H9 (cell line): ENCODE measurements around the gene MAPK4. TPM values are rescaled to one million over a fixed set of nuclear protein-coding genes. Genes with fewer than 3 reads are reported as not detected.

Source experiments
- DNase-seq: peaks from one replicate; pipeline ENCODE4 v3.0.0-alpha.2; 2017
- H2AFZ ChIP-seq: one replicate; pipeline ENCODE4 v1.6.1; 2013; ENCODE audit warnings: mild to moderate bottlenecking, low read length, control low read depth, moderate library complexity
- H2AK5ac ChIP-seq: 2 replicates; pipeline ENCODE4 v1.6.1; 2013; ENCODE audit warnings: low read length, control low read depth, mixed read lengths; ENCODE audit not compliant: insufficient read length
- H2BK120ac ChIP-seq: one replicate; pipeline ENCODE4 v1.6.1; 2013; ENCODE audit warnings: low read depth, mild to moderate bottlenecking, low read length, control low read depth, inconsistent platforms; ENCODE audit not compliant: poor library complexity, severe bottlenecking
- H2BK12ac ChIP-seq: 2 replicates; pipeline ENCODE4 v1.6.1; 2013; ENCODE audit warnings: low read length, control low read depth, mixed read lengths, low read depth; ENCODE audit not compliant: insufficient read length
- H2BK15ac ChIP-seq: 2 replicates; pipeline ENCODE4 v1.6.1; 2013; ENCODE audit warnings: low read depth, low read length, control low read depth
- H2BK20ac ChIP-seq: one replicate; pipeline ENCODE4 v1.6.1; 2013; ENCODE audit warnings: low read depth, mild to moderate bottlenecking, low read length, control low read depth, inconsistent platforms; ENCODE audit not compliant: poor library complexity, severe bottlenecking
- H2BK5ac ChIP-seq: 2 replicates; pipeline ENCODE4 v1.6.1; 2013; ENCODE audit warnings: low read length, control low read depth, mixed read lengths; ENCODE audit not compliant: insufficient read length
- H3K14ac ChIP-seq: 2 replicates; pipeline ENCODE4 v1.6.1; 2013; ENCODE audit warnings: low read length, control low read depth; ENCODE audit not compliant: insufficient read depth
- H3K18ac ChIP-seq: 2 replicates; pipeline ENCODE4 v1.6.1; 2013; ENCODE audit warnings: low read depth, mild to moderate bottlenecking, mixed read lengths, low read length, control low read depth; ENCODE audit not compliant: insufficient read length
- H3K23ac ChIP-seq: 2 replicates; pipeline ENCODE4 v1.6.1; 2013; ENCODE audit warnings: low read length, control low read depth, mixed read lengths, low read depth; ENCODE audit not compliant: insufficient read length
- H3K23me2 ChIP-seq: 2 replicates; pipeline ENCODE4 v1.6.1; 2013; ENCODE audit warnings: low read depth, mild to moderate bottlenecking, mixed read lengths, low read length, control low read depth; ENCODE audit not compliant: insufficient read length, poor library complexity, severe bottlenecking
- H3K27ac ChIP-seq: 2 replicates; pipeline ENCODE4 v1.5.1; 2013; ENCODE audit warnings: low read length, control low read depth, mixed read lengths, low read depth; ENCODE audit not compliant: insufficient read length
- H3K27me3 ChIP-seq: 2 replicates; pipeline ENCODE4 v1.6.1; 2013; ENCODE audit warnings: low read length, control low read depth, inconsistent platforms; ENCODE audit not compliant: insufficient read depth
- H3K4ac ChIP-seq: 2 replicates; pipeline ENCODE4 v1.6.1; 2013; ENCODE audit warnings: low read depth, mild to moderate bottlenecking, control low read depth, inconsistent platforms, low read length, moderate library complexity
- H3K4me1 ChIP-seq: 2 replicates; pipeline ENCODE4 v1.6.1; 2013; ENCODE audit warnings: low read length, control low read depth, inconsistent platforms; ENCODE audit not compliant: insufficient read depth
- H3K4me2 ChIP-seq: 2 replicates; pipeline ENCODE4 v1.6.1; 2013; ENCODE audit warnings: low read length, control low read depth, mixed read lengths; ENCODE audit not compliant: insufficient read length, insufficient read depth
- H3K56ac ChIP-seq: 2 replicates; pipeline ENCODE4 v1.6.1; 2013; ENCODE audit warnings: low read depth, mild to moderate bottlenecking, mixed read lengths, low read length, control low read depth; ENCODE audit not compliant: insufficient read length
- H3K79me1 ChIP-seq: 2 replicates; pipeline ENCODE4 v1.6.1; 2013; ENCODE audit warnings: low read depth, mild to moderate bottlenecking, moderate library complexity, low read length, control low read depth, inconsistent platforms; ENCODE audit not compliant: insufficient read depth, poor library complexity, severe bottlenecking
- H3K79me2 ChIP-seq: 2 replicates; pipeline ENCODE4 v1.6.1; 2013; ENCODE audit warnings: low read length, control low read depth, inconsistent platforms; ENCODE audit not compliant: insufficient read depth
- H3K9ac ChIP-seq: 2 replicates; pipeline ENCODE4 v1.6.1; 2013; ENCODE audit warnings: low read length, control low read depth, mixed read lengths; ENCODE audit not compliant: insufficient read length; ENCODE audit errors: extremely low read depth
- H3K9me3 ChIP-seq: one replicate; pipeline ENCODE4 v1.6.1; 2013; ENCODE audit warnings: low read depth, low read length, inconsistent platforms; ENCODE audit not compliant: control insufficient read depth
- H3T11ph ChIP-seq: one replicate; pipeline ENCODE4 v1.6.1; 2013; ENCODE audit warnings: mild to moderate bottlenecking, low read length, control low read depth, inconsistent platforms
- H4K20me1 ChIP-seq: one replicate; pipeline ENCODE4 v1.6.1; 2013; ENCODE audit not compliant: control insufficient read depth, insufficient read length, insufficient read depth
- H4K5ac ChIP-seq: 2 replicates; pipeline ENCODE4 v1.6.1; 2013; ENCODE audit warnings: low read depth, mild to moderate bottlenecking, mixed read lengths, low read length, control low read depth; ENCODE audit not compliant: insufficient read length
- H4K8ac ChIP-seq: replicated peaks from 2 replicates; pipeline ENCODE4 v1.6.1; 2013; ENCODE audit warnings: low read length, control low read depth, mixed read lengths, low read depth; ENCODE audit not compliant: insufficient read length
- H4K91ac ChIP-seq: 2 replicates; pipeline ENCODE4 v1.6.1; 2013; ENCODE audit warnings: low read depth, mild to moderate bottlenecking, moderate library complexity, mixed read lengths, low read length, control low read depth; ENCODE audit not compliant: insufficient read length
- H3K27ac Mint-ChIP-seq, 3 experiments: 2 replicates in 2 of 3; 3 replicates in 1 of 3; pipeline ENCODE4 v1.8.0; 2020 to 2021; ENCODE audit warnings: mixed read lengths in 3 of 3, mild to moderate bottlenecking in 1 of 3, moderate library complexity in 1 of 3
- H3K27me3 Mint-ChIP-seq: 2 replicates; pipeline ENCODE4 v1.8.0; 2021; ENCODE audit warnings: low read depth, mild to moderate bottlenecking, moderate library complexity, mixed read lengths
- H3K36me3 Mint-ChIP-seq, 3 experiments: 2 replicates in 2 of 3; 3 replicates in 1 of 3; pipeline ENCODE4 v1.8.0; 2020 to 2021; ENCODE audit warnings: low read depth in 3 of 3, mixed read lengths in 3 of 3; ENCODE audit not compliant: insufficient read depth in 1 of 3
- H3K4me1 Mint-ChIP-seq, 2 experiments: 2 replicates each; pipeline ENCODE4 v1.8.0; 2020; ENCODE audit warnings: mixed read lengths in 2 of 2
- H3K4me3 Mint-ChIP-seq, 2 experiments: 2 replicates in 1 of 2; 3 replicates in 1 of 2; pipeline ENCODE4 v1.8.0; 2020 to 2021; ENCODE audit warnings: mild to moderate bottlenecking in 2 of 2, mixed read lengths in 2 of 2, moderate library complexity in 1 of 2
- H3K9me3 Mint-ChIP-seq, 2 experiments: 2 replicates in 1 of 2; 3 replicates in 1 of 2; pipeline ENCODE4 v1.8.0; 2020; ENCODE audit warnings: mild to moderate bottlenecking in 2 of 2, mixed read lengths in 2 of 2, moderate library complexity in 1 of 2
- CTCF ChIP-seq: fragments of 200-600 bp; sonication (generic); conservative IDR thresholded peaks from 3 replicates; pipeline ENCODE4 v1.8.0; 2021; ENCODE audit warnings: antibody characterized with exemption, mild to moderate bottlenecking
- WGBS: extraction: QIAGEN DNeasy Blood & Tissue Kit; methylation state at CpG from one replicate; pipeline ENCODE4 v1.1.7; 2013; ENCODE audit warnings: missing lambda C conversion rate, low lambda C conversion rate, mixed read lengths; ENCODE audit not compliant: insufficient read length; ENCODE audit errors: extremely low coverage; 5-methylcytosine and 5-hydroxymethylcytosine counted together
- total RNA-seq: library from RNA; stranded (reverse); gene quantifications from 2 replicates; pipeline ENCODE4 v1.2.1, GENCODE V29; 2021

Gene MAPK4
- total RNA-seq, 1 experiment from 2014 or later = 1.6 TPM

GRCh38 chr18:50622865-50623393, 63.0 kb downstream of the MAPK4 start:
- peaks cover 6% of the 10 kb centered on the region for H3K27me3 Mint-ChIP-seq

More at GRCh38 chr18:50622865-50623393, 63.0 kb downstream of the MAPK4 start:
- Histone ChIP-seq H3K14ac (no peak overlapping the region), H3K27ac (no peak overlapping the region), H3K4me2 (no peak overlapping the region), H3K9me3 (no peaks in the 10 kb centered on the region), H3K27me3 (no peaks in the 10 kb centered on the region), H4K8ac (no peak overlapping the region), H3K56ac (no peak overlapping the region), H4K5ac (no peak overlapping the region), H2BK12ac (no peak overlapping the region), H2AK5ac (no peak overlapping the region), H3K18ac (no peak overlapping the region), H2BK120ac (no peak overlapping the region), H3K23ac (no peak overlapping the region), H3K23me2 (no peaks in the 10 kb centered on the region), H2AFZ (no peak overlapping the region), H3K79me2 (no peaks in the 10 kb centered on the region), H3K4me1 (no peaks in the 10 kb centered on the region), H2BK5ac (no peak overlapping the region), H3K4ac (no peak overlapping the region), H4K20me1 (no peaks in the 10 kb centered on the region), H2BK15ac (no peak overlapping the region), H3K79me1 (no peaks in the 10 kb centered on the region), H4K91ac (no peak overlapping the region), H2BK20ac (no peak overlapping the region), H3K9ac (no peak overlapping the region), H3T11ph (no peak overlapping the region)
- no peak for DNase-seq
- WGBS = no CpG with 5 or more reads among the region's 7 CpGs
- no peak overlapping the region for H3K4me3 Mint-ChIP-seq
- TF ChIP-seq CTCF = no peak
- H3K36me3 Mint-ChIP-seq = peaks cover 0 to 4% (median 3%) of the 10 kb centered on the region in 3 experiments; a peak in 4 of 7 replicates
- H3K27ac Mint-ChIP-seq = no peak overlapping the region
- H3K4me1 Mint-ChIP-seq = no peaks in the 10 kb centered on the region
- no peaks in the 10 kb centered on the region; a peak in 1 of 5 replicates for H3K9me3 Mint-ChIP-seq
